Nephron progenitor cell (in vitro differentiated cells): Measurements from ENCODE around the gene SART3.
A peak's percentile ranks its signal among the peaks of the same experiment; 100 is the strongest.

Experiments used
- DNase-seq: peaks from one replicate; pipeline ENCODE4 v3.0.0; 2021
- H3K27ac Mint-ChIP-seq: 2 replicates; pipeline ENCODE4 v1.8.0; 2021; ENCODE audit warnings: mild to moderate bottlenecking, moderate library complexity, mixed read lengths
- H3K27me3 Mint-ChIP-seq: 2 replicates; pipeline ENCODE4 v1.8.0; 2021; ENCODE audit warnings: mild to moderate bottlenecking, low read depth, mixed read lengths; ENCODE audit not compliant: poor library complexity
- H3K36me3 Mint-ChIP-seq: 2 replicates; pipeline ENCODE4 v1.8.0; 2021; ENCODE audit warnings: low read depth, mixed read lengths
- H3K4me1 Mint-ChIP-seq: 2 replicates; pipeline ENCODE4 v1.8.0; 2021; ENCODE audit warnings: mixed read lengths
- H3K4me3 Mint-ChIP-seq: 2 replicates; pipeline ENCODE4 v1.8.0; 2021; ENCODE audit warnings: mild to moderate bottlenecking, moderate library complexity, mixed read lengths
- H3K9me3 Mint-ChIP-seq: 2 replicates; pipeline ENCODE4 v1.8.0; 2021; ENCODE audit warnings: mild to moderate bottlenecking, moderate library complexity, mixed read lengths
- TF ChIP-seq, protein P1 (sequence below): fragments of 200-600 bp; sonication (generic); IDR thresholded peaks from 2 replicates; pipeline ENCODE4 v1.5.0; 2021; ENCODE audit warnings: antibody characterized with exemption

The SART3 gene

DNA sequence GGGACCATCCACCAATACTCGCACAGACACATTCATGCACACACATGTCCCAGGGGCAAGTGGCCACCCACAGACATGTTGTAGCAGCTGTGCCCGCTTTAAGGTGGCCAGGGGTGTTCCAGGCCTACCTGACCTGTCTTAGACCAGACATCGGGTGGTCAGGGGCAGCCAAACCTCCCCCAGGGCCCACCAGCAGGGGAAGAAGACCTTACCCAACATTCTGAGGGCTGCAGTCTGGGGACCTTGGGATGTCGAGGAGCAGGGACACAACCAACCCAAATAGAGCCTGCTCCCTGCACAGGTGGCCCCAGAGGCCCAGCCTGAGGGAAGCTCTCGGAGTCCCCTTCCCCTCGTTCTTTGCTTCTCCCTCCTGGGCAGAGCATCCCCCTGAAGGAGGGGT, 38.6 kb upstream of the SART3 start:
- Mint-ChIP-seq H3K4me1 (peaks cover 44% of the 10 kb centered on the region), H3K9me3 (no peaks in the 10 kb centered on the region), H3K27me3 (no peaks in the 10 kb centered on the region), H3K36me3 (no peaks in the 10 kb centered on the region), H3K4me3 (no peak overlapping the region), H3K27ac (no peak overlapping the region)
- no peak for DNase-seq
- TF ChIP-seq, protein P1, sequence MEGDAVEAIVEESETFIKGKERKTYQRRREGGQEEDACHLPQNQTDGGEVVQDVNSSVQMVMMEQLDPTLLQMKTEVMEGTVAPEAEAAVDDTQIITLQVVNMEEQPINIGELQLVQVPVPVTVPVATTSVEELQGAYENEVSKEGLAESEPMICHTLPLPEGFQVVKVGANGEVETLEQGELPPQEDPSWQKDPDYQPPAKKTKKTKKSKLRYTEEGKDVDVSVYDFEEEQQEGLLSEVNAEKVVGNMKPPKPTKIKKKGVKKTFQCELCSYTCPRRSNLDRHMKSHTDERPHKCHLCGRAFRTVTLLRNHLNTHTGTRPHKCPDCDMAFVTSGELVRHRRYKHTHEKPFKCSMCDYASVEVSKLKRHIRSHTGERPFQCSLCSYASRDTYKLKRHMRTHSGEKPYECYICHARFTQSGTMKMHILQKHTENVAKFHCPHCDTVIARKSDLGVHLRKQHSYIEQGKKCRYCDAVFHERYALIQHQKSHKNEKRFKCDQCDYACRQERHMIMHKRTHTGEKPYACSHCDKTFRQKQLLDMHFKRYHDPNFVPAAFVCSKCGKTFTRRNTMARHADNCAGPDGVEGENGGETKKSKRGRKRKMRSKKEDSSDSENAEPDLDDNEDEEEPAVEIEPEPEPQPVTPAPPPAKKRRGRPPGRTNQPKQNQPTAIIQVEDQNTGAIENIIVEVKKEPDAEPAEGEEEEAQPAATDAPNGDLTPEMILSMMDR = no peak

DNA sequence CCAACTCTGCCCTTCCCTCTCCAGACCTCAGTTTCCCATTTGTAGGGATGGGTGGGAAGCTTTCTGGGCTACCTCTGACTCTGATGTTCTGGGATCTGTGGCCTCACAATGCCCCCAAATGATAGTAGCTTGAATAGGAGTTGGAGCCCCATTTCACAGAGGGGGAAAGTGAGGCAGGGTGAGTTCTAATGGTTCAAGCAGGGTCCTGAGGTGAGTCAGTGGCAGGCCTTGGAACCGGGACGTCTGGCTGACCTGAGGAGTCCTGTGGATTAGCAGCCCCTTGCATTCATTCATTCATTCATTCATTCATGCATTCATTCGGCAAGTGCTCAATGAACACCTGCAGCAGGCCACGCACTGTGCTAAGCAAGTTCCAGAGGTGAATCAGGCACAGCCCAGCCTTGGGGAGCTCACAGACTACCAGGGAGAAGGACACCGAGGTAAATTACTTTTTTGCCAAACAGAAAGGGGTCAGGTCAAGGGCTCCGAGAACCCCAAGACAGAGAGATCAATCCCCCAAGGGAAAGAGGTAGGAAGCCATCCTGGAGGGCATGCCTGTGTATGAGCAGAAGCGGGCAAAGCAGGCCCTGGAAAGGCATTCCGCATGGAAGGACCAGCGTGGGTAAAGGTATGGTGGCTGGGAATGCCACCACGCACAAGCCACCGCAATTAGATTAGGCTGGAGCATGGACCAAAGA, 37.7 kb upstream of the SART3 start:
- DNase-seq = no peak
- H3K9me3 Mint-ChIP-seq = no peaks in the 10 kb centered on the region
- H3K27me3 Mint-ChIP-seq = no peaks in the 10 kb centered on the region
- H3K4me1 Mint-ChIP-seq = peaks cover 36% of the 10 kb centered on the region
- TF ChIP-seq, protein P1 = no peak
- H3K4me3 Mint-ChIP-seq = no peak overlapping the region
- no peaks in the 10 kb centered on the region for H3K36me3 Mint-ChIP-seq
- H3K27ac Mint-ChIP-seq = peak overlapping the region; percentile 17

DNA sequence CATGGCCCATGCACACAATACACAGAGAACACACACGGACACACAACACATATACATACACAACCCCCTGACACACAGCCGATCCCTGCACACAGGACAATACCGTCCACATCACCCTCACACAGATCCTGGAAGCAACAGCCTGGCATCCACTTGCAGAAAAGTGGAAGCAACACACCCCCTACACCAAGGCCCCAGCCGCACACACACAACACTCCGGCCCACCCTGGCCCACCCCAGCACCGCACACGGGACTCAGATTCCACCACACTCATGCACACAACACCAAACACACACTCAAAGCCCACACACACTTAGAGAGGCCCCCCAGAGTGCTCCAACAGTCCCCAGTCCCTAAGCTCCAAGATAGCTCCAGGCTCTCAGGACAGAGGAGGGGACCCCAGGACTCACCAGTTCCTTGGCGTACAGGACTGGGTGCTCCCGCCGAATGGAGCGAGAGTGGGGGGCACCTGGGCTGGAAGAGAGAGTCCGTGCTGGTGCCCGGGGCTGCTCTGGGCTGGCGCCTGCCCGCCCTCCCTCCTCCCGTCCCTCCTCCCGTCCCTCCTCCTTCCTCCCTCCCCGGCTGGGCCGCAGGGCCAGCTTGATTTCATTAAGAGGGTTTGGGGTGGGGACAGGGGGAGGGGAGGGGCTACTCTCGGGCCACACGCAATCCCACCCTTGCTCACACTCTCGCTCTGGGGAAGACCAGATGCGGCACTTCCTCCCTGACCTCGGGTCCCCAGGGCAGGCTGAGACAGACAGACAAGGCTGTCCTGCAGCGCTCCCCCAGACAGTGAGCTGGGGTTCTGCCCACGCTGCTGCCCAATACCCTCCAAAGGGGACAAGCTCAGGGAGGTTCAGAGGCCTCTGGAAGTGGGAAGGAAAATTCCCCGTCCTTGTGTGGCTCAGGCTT, 36.8 kb upstream of the SART3 start, which contains the start of gene TMEM119:
Gene TMEM119, minus strand, starts transcription at position 526 of the 913 bp plus-strand sequence. CDS start 5,701 bp downstream, outside the sequence.
- Mint-ChIP-seq H3K27me3 (no peaks in the 10 kb centered on the region), H3K4me3 (peak within 1 kb of the TSS; percentile 70), H3K27ac (no peak within 1 kb of the TSS), H3K36me3 (no peaks in the 10 kb centered on the region), H3K9me3 (no peaks in the 10 kb centered on the region), H3K4me1 (peaks cover 33% of the 10 kb centered on the region)
- peak; percentile 47 for DNase-seq
- TF ChIP-seq, protein P1 = no peak

DNA sequence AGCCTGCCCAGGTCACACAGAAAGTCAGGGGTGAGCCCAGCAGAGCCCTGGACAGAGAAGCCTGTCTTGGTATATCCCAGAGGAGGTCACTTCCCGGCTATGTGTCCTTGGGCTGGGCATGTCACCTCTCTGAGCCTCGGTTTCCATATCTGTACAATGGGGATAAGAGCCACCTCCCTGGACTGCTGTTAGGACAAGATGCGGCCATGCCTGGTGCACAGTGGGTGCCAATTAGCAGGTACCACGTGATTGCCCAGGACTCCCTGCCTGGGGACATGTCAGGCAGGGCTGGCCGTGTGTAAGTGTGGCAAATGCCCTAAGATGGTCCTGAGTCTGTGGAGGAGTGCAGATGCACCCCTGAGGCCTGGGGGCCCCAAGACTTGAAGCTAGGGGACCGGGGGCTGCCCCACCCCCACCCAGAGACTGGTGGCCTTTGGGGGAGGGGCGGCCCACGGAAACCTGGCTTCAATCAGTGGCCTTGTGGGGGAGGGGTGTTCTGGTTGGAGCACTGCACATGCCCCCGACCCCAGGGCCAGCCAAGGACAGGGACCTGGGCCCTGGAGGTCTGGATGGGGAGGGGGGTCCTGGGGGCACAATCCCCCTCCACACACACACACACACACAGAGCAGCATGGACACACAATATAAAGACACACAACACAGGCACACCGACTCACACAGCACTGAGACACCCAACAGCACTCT, 36.0 kb upstream of the SART3 start:
- Mint-ChIP-seq H3K27me3 (no peaks in the 10 kb centered on the region), H3K36me3 (no peaks in the 10 kb centered on the region), H3K4me3 (peak overlapping the region; percentile 70), H3K4me1 (peaks cover 30% of the 10 kb centered on the region), H3K27ac (no peak overlapping the region), H3K9me3 (no peaks in the 10 kb centered on the region)
- DNase-seq = no peak
- TF ChIP-seq, protein P1 = no peak

DNA sequence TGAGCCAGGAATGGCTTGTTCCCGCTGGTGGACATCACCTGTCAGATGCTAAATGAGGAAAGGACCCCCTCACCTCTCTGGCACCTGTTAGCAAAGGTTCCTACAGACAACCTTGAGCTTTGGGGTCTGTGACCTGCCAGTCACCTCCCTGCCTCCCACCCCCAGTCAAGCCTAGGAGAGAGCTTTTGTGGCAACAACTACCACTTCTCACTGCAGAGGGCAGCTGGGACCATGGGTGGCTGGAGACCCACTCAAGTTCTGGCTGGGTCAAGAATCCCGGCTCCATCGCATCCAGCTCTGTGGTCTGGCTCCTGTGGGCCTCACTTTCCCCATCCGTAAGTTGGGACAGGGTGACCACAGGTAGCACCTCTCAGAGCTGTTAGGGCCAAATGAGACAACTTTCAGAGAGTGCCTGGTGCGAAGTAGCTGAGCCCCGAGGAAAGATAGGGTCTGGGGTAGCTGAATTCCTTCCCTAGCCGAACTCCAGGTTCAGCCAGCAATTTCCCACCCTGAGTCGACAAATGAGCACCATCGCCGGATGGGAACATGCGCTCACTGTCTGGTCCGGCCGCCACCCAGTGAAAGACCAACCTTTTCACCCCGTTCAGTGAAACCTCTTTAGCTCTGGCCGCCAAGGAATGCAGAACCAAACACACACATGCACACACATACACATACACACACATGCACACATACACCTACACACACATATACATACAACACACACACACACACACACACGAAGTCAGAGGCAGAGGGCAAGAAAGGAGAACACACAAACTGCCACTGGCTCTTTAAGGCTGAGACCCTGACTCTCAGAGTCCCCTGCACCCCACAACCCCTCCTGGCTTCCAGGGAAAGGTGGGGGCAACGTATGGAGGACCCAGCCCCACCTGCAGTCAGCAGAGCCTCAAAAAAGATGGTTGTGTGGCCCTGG, 35.0 kb upstream of the SART3 start:
- Mint-ChIP-seq H3K36me3 (no peaks in the 10 kb centered on the region), H3K27ac (no peak overlapping the region), H3K27me3 (no peaks in the 10 kb centered on the region)

More for the DNA sequence above, 35.0 kb upstream of the SART3 start:
- DNase-seq = no peak
- no peak overlapping the region for H3K4me3 Mint-ChIP-seq
- TF ChIP-seq, protein P1 = no peak
- no peaks in the 10 kb centered on the region for H3K9me3 Mint-ChIP-seq
- peaks cover 28% of the 10 kb centered on the region for H3K4me1 Mint-ChIP-seq
